Right atrium auricular region (tissue), 2 donors: ENCODE data around the gene PTPRD. TPM values are rescaled to one million over a fixed set of nuclear protein-coding genes. Genes with fewer than 3 reads are reported as not detected.

Source experiments
- DNase-seq: peaks from one replicate; pipeline ENCODE4 v3.0.0-alpha.2; 2019; ENCODE audit warnings: low spot score
- H3K27ac ChIP-seq, 2 donors: fragments of 200-600 bp; sonication (generic); 1 replicate in 1 of 2; 2 replicates in 1 of 2; pipeline ENCODE4 v1.5.1; 2016 to 2019
- H3K27me3 ChIP-seq, 2 donors: fragments of 200-600 bp; sonication (generic); one replicate each; pipeline versions ENCODE4 v1.5.1 to v1.6.0; 2017 to 2019
- H3K36me3 ChIP-seq: fragments of 200-600 bp; sonication (generic); one replicate; pipeline ENCODE4 v1.5.1; 2016
- H3K4me1 ChIP-seq, 2 donors: fragments of 200-600 bp; sonication (generic); one replicate each; pipeline versions ENCODE4 v1.5.1 to v1.6.0; 2017 to 2019
- H3K4me3 ChIP-seq, 2 donors: fragments of 200-600 bp; sonication (generic); 1 replicate in 1 of 2; 2 replicates in 1 of 2; pipeline ENCODE4 v1.5.1; 2017 to 2019; ENCODE audit warnings: mild to moderate bottlenecking in 1 of 2, moderate library complexity in 1 of 2
- H3K9me3 ChIP-seq, 2 donors: fragments of 200-600 bp; sonication (generic); one replicate each; pipeline ENCODE4 v1.5.1; 2019
- CTCF ChIP-seq, 2 donors: fragments of 200-600 bp; sonication (generic); IDR thresholded peaks; one replicate each; pipeline ENCODE4 v1.5.1; 2019; ENCODE audit warnings: antibody characterized with exemption in 2 of 2
- total RNA-seq, 2 donors: library from RNA; depleted of rRNA; stranded (reverse); fragments of >200 nt; gene quantifications; one replicate each; pipeline ENCODE4 v1.1.0, GENCODE V29; 2016

PTPRD gene
- total RNA-seq, 2 donors from 2014 or later: 5.5 to 6.6 TPM

DNA sequence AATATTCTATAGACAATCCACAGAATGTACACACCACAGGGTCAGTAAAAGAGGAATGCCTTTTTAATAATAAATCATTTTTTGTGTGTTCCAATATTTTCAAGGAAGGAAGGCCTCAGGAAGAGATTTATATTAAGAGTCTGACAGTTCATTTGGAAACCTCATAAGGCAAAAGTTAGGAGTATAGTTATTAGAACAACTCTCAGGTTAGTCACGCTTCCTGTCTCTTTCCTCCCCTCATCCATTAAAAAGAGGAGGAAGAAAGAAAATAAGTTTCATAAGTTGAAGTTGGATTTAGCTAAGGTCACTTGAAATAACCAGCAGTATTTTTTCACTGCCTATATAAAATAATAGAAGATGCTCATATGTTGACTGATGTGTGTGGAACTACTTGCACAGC lies 863.2 kb downstream of the PTPRD start:
- no peaks in the 10 kb centered on the region for H3K4me1 ChIP-seq
- no peak for DNase-seq
- no peaks in the 10 kb centered on the region for H3K9me3 ChIP-seq
- no peaks in the 10 kb centered on the region for H3K27me3 ChIP-seq
- no peak overlapping the region for H3K27ac ChIP-seq
- H3K4me3 ChIP-seq: no peak overlapping the region
- no peaks in the 10 kb centered on the region for H3K36me3 ChIP-seq
- no peak for TF ChIP-seq CTCF (IDR thresholded peaks at IDR 0.05)

GRCh38 chr9:9747787-9748186 lies 865.0 kb downstream of the PTPRD start:
- Histone ChIP-seq H3K9me3 (no peaks in the 10 kb centered on the region), H3K27ac (no peak overlapping the region), H3K36me3 (no peaks in the 10 kb centered on the region), H3K4me1 (no peaks in the 10 kb centered on the region), H3K4me3 (no peak overlapping the region), H3K27me3 (no peaks in the 10 kb centered on the region)
- no peak for DNase-seq
- TF ChIP-seq CTCF (IDR thresholded peaks at IDR 0.05): no peak

- no peak for TF ChIP-seq CTCF (IDR thresholded peaks at IDR 0.05)
- H3K4me1 ChIP-seq: no peaks in the 10 kb centered on the region
- H3K27me3 ChIP-seq: no peaks in the 10 kb centered on the region
- H3K27ac ChIP-seq: no peak overlapping the region
- H3K9me3 ChIP-seq: no peaks in the 10 kb centered on the region
- no peaks in the 10 kb centered on the region for H3K36me3 ChIP-seq
- H3K4me3 ChIP-seq: no peak overlapping the region
- no peak for DNase-seq
Measured at GRCh38 chr9:9746826-9747225, 866.0 kb downstream of the PTPRD start.

- no peak for TF ChIP-seq CTCF (IDR thresholded peaks at IDR 0.05)
Measured at GRCh38 chr9:9743822-9744221, 869.0 kb downstream of the PTPRD start.

DNA sequence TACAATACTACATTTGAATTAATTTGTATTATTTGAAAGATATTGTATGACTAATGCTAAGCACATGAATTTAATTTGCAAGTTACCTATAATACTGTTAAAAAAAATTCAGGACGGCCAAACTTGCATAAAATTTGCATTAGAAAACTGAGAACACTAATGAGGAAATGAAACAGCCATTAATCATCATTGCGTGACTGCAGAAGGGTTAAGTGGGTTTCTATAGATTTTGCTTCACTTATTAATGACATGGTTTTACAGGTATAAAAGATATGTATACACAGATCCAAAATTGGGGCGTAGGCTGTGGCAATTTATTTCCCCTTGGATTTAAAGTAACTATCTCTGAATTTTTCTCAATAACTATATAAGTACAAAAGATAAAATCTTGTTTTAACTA lies 882.6 kb downstream of the PTPRD start:
- H3K4me1 ChIP-seq: no peaks in the 10 kb centered on the region
- no peak overlapping the region for H3K27ac ChIP-seq
- no peaks in the 10 kb centered on the region for H3K36me3 ChIP-seq
- H3K27me3 ChIP-seq: no peaks in the 10 kb centered on the region
- H3K9me3 ChIP-seq: no peaks in the 10 kb centered on the region
- no peak overlapping the region for H3K4me3 ChIP-seq
- TF ChIP-seq CTCF (IDR thresholded peaks at IDR 0.05): no peak
- DNase-seq: no peak

More at GRCh38 chr9:9743822-9744221, 869.0 kb downstream of the PTPRD start:
- H3K36me3 ChIP-seq: no peaks in the 10 kb centered on the region
- no peak overlapping the region for H3K27ac ChIP-seq
- DNase-seq: no peak
- no peaks in the 10 kb centered on the region for H3K9me3 ChIP-seq
- no peak overlapping the region for H3K4me3 ChIP-seq
- no peaks in the 10 kb centered on the region for H3K27me3 ChIP-seq
- H3K4me1 ChIP-seq: no peaks in the 10 kb centered on the region

DNA sequence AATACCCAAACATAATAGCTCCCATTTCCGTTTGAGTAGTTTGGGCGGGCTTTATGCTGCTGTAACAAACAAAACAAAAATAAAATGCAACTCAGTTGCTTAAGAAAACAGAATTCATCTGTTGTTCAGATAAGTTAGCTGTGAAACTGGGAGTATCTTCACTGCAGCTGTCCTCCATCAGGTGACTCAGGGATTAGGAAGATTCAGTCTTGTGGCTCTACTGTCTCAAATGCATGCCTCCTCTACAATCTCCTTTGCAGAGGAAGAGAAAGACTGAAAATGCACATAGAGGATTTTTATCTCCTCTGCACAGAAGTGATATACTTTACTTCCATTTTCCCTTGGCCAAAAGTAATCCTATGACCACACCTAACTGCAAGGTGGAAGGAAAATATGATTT lies 883.7 kb downstream of the PTPRD start:
- Histone ChIP-seq H3K9me3 (no peaks in the 10 kb centered on the region), H3K27ac (no peak overlapping the region), H3K36me3 (no peaks in the 10 kb centered on the region), H3K4me1 (no peaks in the 10 kb centered on the region), H3K4me3 (no peak overlapping the region), H3K27me3 (no peaks in the 10 kb centered on the region)
- no peak for TF ChIP-seq CTCF (IDR thresholded peaks at IDR 0.05)
- no peak for DNase-seq
